GM18867 (cell line): Measurements from ENCODE around the gene CAPZA2.
"Not testable (repeated sequence)": the region's sequence is repeated elsewhere in the genome, so short reads cannot be mapped to it uniquely, and the experiment has no call there.

Source experiments
- ATAC-seq: cut with Tn5 transposase; IDR thresholded peaks from one replicate; pipeline ENCODE4 v1.9.1; 2021; ENCODE audit warnings: mild to moderate bottlenecking, moderate library complexity; ENCODE audit not compliant: unreplicated experiment

The CAPZA2 gene

DNA sequence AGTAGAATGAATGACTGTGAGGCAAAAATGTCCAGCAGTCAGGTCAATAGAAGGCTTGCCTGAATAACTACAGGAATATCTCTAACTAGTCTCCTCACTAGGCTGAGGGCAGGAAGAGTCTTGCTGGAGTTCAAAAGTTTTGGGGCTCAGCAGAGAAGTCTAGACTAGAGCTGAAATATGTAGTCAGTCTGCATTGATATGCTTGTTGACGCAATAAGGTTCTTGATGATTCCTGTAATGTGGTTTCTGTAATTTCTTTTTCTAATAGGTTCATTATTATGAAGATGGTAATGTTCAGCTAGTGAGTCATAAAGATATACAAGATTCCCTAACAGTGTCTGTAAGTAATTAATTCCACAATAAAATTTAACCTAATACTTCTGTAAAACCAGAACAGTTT, 49.4 kb downstream of the CAPZA2 start:
- ATAC-seq, result no peak

- ATAC-seq, result no peak
Observed at GRCh38 chr7:116912269-116912909, 50.0 kb downstream of the CAPZA2 start.

DNA sequence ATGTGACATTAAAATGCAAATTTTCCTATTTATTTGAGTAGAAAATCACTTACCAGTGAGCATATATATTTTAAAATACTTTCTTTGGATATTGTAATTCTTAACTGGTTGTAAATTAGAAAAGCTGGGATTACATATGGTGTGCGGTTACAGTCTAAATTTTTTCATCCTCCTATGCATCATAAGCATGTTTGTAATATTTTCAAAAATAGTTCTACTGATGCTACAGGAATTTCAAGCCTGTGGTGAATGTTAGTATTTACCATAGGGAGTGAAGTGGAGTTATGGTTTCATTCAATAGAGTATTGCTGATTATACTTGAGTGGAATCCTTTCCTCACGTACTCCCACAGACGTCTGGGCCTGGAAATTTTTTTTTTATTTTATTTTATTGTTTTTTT, 56.3 kb downstream of the CAPZA2 start:
- ATAC-seq, result no peak

GRCh38 chr7:116920359-116920758, 58.0 kb downstream of the CAPZA2 start:
- ATAC-seq, result no peak

GRCh38 chr7:116922545-116922944, 60.2 kb downstream of the CAPZA2 start:
- ATAC-seq, result no peak

DNA sequence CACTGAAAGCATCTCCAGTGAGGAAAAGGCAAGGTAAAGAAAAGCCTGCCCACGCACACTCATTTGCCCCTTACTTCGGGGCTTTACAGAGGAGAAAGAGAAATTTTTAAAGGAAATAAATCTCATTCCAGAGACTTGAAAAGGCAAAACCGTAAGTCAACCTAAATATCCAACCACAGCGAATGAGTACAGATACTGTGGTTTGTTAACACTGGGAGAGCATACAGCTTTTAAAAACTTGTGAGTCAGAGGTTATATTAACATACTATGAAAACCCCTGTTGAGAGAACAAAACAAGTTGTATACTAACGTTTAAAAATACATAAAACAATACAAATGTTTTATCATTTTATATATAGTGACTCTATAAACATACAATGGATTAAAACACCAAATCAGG, 62.4 kb downstream of the CAPZA2 start:
- no peak for ATAC-seq

GRCh38 chr7:116929021-116929420, 66.6 kb downstream of the CAPZA2 start:
- ATAC-seq, result no peak

GRCh38 chr7:116929914-116930913, 67.8 kb downstream of the CAPZA2 start:
- ATAC-seq, result peak; percentile 83

GRCh38 chr7:116932566-116932965, 70.2 kb downstream of the CAPZA2 start:
- ATAC-seq, result no peak

GRCh38 chr7:116933465-116933864, 71.1 kb downstream of the CAPZA2 start:
- ATAC-seq, result no peak

GRCh38 chr7:116934580-116934979, 72.2 kb downstream of the CAPZA2 start:
- no peak for ATAC-seq

DNA sequence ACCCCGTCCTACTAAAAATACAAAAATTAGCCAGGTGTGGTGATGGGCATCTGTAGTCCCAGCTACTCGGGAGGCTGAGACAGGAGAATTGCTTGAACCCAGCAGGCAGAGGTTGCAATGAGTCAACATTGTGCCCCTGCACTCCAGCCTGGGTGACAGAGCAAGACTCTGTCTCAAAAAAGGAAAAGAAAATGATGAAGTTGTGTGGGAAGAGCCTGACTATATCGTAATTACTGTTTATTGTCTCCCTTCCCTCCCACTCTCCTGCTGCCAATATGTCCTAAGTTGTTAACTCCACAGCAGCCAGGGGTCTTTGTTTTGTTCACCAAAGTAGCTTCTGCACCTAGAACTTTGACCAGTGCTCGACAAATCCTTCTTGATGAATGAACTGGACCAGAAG, 74.5 kb downstream of the CAPZA2 start:
- not testable (repeated sequence) for ATAC-seq

DNA sequence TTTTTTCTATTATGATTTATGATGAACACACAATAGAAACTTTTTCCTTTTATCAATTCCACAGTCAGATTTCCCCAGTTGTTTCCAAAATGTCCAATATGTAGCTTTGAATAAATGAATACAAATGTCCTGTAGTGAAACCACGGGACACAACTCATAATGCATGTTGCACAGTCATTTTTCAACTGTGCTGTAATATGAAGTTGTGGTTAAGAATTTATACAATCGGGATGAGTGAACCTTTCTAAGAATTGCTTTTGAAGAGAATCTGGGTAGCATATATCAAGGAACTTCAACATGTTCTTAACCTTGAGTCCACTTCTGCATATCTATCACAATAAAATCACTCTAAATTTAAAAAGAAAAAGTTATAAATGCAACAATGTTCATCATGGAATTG, 76.3 kb downstream of the CAPZA2 start:
- ATAC-seq, result no peak

- no peak for ATAC-seq
Observed at GRCh38 chr7:116940689-116941370, 78.4 kb downstream of the CAPZA2 start.

GRCh38 chr7:116942504-116942903, 80.1 kb downstream of the CAPZA2 start:
- ATAC-seq, result no peak

- ATAC-seq, result no peak
Observed at GRCh38 chr7:116948934-116949333, 86.5 kb downstream of the CAPZA2 start.

- ATAC-seq, result no peak
Observed at GRCh38 chr7:116949941-116950801, 87.8 kb downstream of the CAPZA2 start.

DNA sequence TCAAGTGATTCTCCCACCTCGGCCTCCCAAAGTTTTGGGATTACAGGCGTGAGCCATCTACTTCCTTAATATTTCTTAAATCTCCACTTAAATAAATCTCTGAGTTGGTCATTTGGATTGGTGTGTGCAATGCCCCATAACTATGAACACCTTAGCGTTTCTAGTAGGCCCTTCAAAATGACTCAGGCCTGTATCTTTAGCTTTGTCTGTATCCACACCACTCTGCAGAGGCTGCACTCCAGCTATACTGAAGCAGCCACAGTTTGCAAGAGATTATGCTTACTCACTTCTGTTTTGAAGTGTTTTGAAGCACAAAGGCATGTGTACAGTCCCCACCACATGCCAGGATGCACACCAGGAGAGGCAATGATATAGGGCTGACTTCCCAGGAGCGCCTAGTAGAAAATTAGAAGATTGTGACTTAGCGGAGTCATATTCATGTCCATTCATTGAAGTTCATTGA, 88.5 kb downstream of the CAPZA2 start:
- no peak for ATAC-seq

- no peak for ATAC-seq
Observed at GRCh38 chr7:116951366-116952292, 89.2 kb downstream of the CAPZA2 start.
